H9 (cell line): Measurements from ENCODE around the gene PCNX2. TPM values are rescaled to one million over a fixed set of nuclear protein-coding genes. Genes with fewer than 3 reads are reported as not detected.

Experiments
- DNase-seq: peaks from one replicate; pipeline ENCODE4 v3.0.0-alpha.2; 2017
- H2AFZ ChIP-seq: one replicate; pipeline ENCODE4 v1.6.1; 2013; ENCODE audit warnings: mild to moderate bottlenecking, low read length, control low read depth, moderate library complexity
- H2AK5ac ChIP-seq: 2 replicates; pipeline ENCODE4 v1.6.1; 2013; ENCODE audit warnings: low read length, control low read depth, mixed read lengths; ENCODE audit not compliant: insufficient read length
- H2BK120ac ChIP-seq: one replicate; pipeline ENCODE4 v1.6.1; 2013; ENCODE audit warnings: low read depth, mild to moderate bottlenecking, low read length, control low read depth, inconsistent platforms; ENCODE audit not compliant: poor library complexity, severe bottlenecking
- H2BK12ac ChIP-seq: 2 replicates; pipeline ENCODE4 v1.6.1; 2013; ENCODE audit warnings: low read length, control low read depth, mixed read lengths, low read depth; ENCODE audit not compliant: insufficient read length
- H2BK15ac ChIP-seq: 2 replicates; pipeline ENCODE4 v1.6.1; 2013; ENCODE audit warnings: low read depth, low read length, control low read depth
- H2BK20ac ChIP-seq: one replicate; pipeline ENCODE4 v1.6.1; 2013; ENCODE audit warnings: low read depth, mild to moderate bottlenecking, low read length, control low read depth, inconsistent platforms; ENCODE audit not compliant: poor library complexity, severe bottlenecking
- H2BK5ac ChIP-seq: 2 replicates; pipeline ENCODE4 v1.6.1; 2013; ENCODE audit warnings: low read length, control low read depth, mixed read lengths; ENCODE audit not compliant: insufficient read length
- H3K14ac ChIP-seq: 2 replicates; pipeline ENCODE4 v1.6.1; 2013; ENCODE audit warnings: low read length, control low read depth; ENCODE audit not compliant: insufficient read depth
- H3K18ac ChIP-seq: 2 replicates; pipeline ENCODE4 v1.6.1; 2013; ENCODE audit warnings: low read depth, mild to moderate bottlenecking, mixed read lengths, low read length, control low read depth; ENCODE audit not compliant: insufficient read length
- H3K23ac ChIP-seq: 2 replicates; pipeline ENCODE4 v1.6.1; 2013; ENCODE audit warnings: low read length, control low read depth, mixed read lengths, low read depth; ENCODE audit not compliant: insufficient read length
- H3K23me2 ChIP-seq: 2 replicates; pipeline ENCODE4 v1.6.1; 2013; ENCODE audit warnings: low read depth, mild to moderate bottlenecking, mixed read lengths, low read length, control low read depth; ENCODE audit not compliant: insufficient read length, poor library complexity, severe bottlenecking
- H3K27ac ChIP-seq: 2 replicates; pipeline ENCODE4 v1.5.1; 2013; ENCODE audit warnings: low read length, control low read depth, mixed read lengths, low read depth; ENCODE audit not compliant: insufficient read length
- H3K27me3 ChIP-seq: 2 replicates; pipeline ENCODE4 v1.6.1; 2013; ENCODE audit warnings: low read length, control low read depth, inconsistent platforms; ENCODE audit not compliant: insufficient read depth
- H3K4ac ChIP-seq: 2 replicates; pipeline ENCODE4 v1.6.1; 2013; ENCODE audit warnings: low read depth, mild to moderate bottlenecking, control low read depth, inconsistent platforms, low read length, moderate library complexity
- H3K4me1 ChIP-seq: 2 replicates; pipeline ENCODE4 v1.6.1; 2013; ENCODE audit warnings: low read length, control low read depth, inconsistent platforms; ENCODE audit not compliant: insufficient read depth
- H3K4me2 ChIP-seq: 2 replicates; pipeline ENCODE4 v1.6.1; 2013; ENCODE audit warnings: low read length, control low read depth, mixed read lengths; ENCODE audit not compliant: insufficient read length, insufficient read depth
- H3K56ac ChIP-seq: 2 replicates; pipeline ENCODE4 v1.6.1; 2013; ENCODE audit warnings: low read depth, mild to moderate bottlenecking, mixed read lengths, low read length, control low read depth; ENCODE audit not compliant: insufficient read length
- H3K79me1 ChIP-seq: 2 replicates; pipeline ENCODE4 v1.6.1; 2013; ENCODE audit warnings: low read depth, mild to moderate bottlenecking, moderate library complexity, low read length, control low read depth, inconsistent platforms; ENCODE audit not compliant: insufficient read depth, poor library complexity, severe bottlenecking
- H3K79me2 ChIP-seq: 2 replicates; pipeline ENCODE4 v1.6.1; 2013; ENCODE audit warnings: low read length, control low read depth, inconsistent platforms; ENCODE audit not compliant: insufficient read depth
- H3K9ac ChIP-seq: 2 replicates; pipeline ENCODE4 v1.6.1; 2013; ENCODE audit warnings: low read length, control low read depth, mixed read lengths; ENCODE audit not compliant: insufficient read length; ENCODE audit errors: extremely low read depth
- H3K9me3 ChIP-seq: one replicate; pipeline ENCODE4 v1.6.1; 2013; ENCODE audit warnings: low read depth, low read length, inconsistent platforms; ENCODE audit not compliant: control insufficient read depth
- H3T11ph ChIP-seq: one replicate; pipeline ENCODE4 v1.6.1; 2013; ENCODE audit warnings: mild to moderate bottlenecking, low read length, control low read depth, inconsistent platforms
- H4K20me1 ChIP-seq: one replicate; pipeline ENCODE4 v1.6.1; 2013; ENCODE audit not compliant: control insufficient read depth, insufficient read length, insufficient read depth
- H4K5ac ChIP-seq: 2 replicates; pipeline ENCODE4 v1.6.1; 2013; ENCODE audit warnings: low read depth, mild to moderate bottlenecking, mixed read lengths, low read length, control low read depth; ENCODE audit not compliant: insufficient read length
- H4K8ac ChIP-seq: replicated peaks from 2 replicates; pipeline ENCODE4 v1.6.1; 2013; ENCODE audit warnings: low read length, control low read depth, mixed read lengths, low read depth; ENCODE audit not compliant: insufficient read length
- H4K91ac ChIP-seq: 2 replicates; pipeline ENCODE4 v1.6.1; 2013; ENCODE audit warnings: low read depth, mild to moderate bottlenecking, moderate library complexity, mixed read lengths, low read length, control low read depth; ENCODE audit not compliant: insufficient read length
- H3K27ac Mint-ChIP-seq, 3 experiments: 2 replicates in 2 of 3; 3 replicates in 1 of 3; pipeline ENCODE4 v1.8.0; 2020 to 2021; ENCODE audit warnings: mixed read lengths in 3 of 3, mild to moderate bottlenecking in 1 of 3, moderate library complexity in 1 of 3
- H3K27me3 Mint-ChIP-seq: 2 replicates; pipeline ENCODE4 v1.8.0; 2021; ENCODE audit warnings: low read depth, mild to moderate bottlenecking, moderate library complexity, mixed read lengths
- H3K36me3 Mint-ChIP-seq, 3 experiments: 2 replicates in 2 of 3; 3 replicates in 1 of 3; pipeline ENCODE4 v1.8.0; 2020 to 2021; ENCODE audit warnings: low read depth in 3 of 3, mixed read lengths in 3 of 3; ENCODE audit not compliant: insufficient read depth in 1 of 3
- H3K4me1 Mint-ChIP-seq, 2 experiments: 2 replicates each; pipeline ENCODE4 v1.8.0; 2020; ENCODE audit warnings: mixed read lengths in 2 of 2
- H3K4me3 Mint-ChIP-seq, 2 experiments: 2 replicates in 1 of 2; 3 replicates in 1 of 2; pipeline ENCODE4 v1.8.0; 2020 to 2021; ENCODE audit warnings: mild to moderate bottlenecking in 2 of 2, mixed read lengths in 2 of 2, moderate library complexity in 1 of 2
- H3K9me3 Mint-ChIP-seq, 2 experiments: 2 replicates in 1 of 2; 3 replicates in 1 of 2; pipeline ENCODE4 v1.8.0; 2020; ENCODE audit warnings: mild to moderate bottlenecking in 2 of 2, mixed read lengths in 2 of 2, moderate library complexity in 1 of 2
- CTCF ChIP-seq: fragments of 200-600 bp; sonication (generic); conservative IDR thresholded peaks from 3 replicates; pipeline ENCODE4 v1.8.0; 2021; ENCODE audit warnings: antibody characterized with exemption, mild to moderate bottlenecking
- WGBS: extraction: QIAGEN DNeasy Blood & Tissue Kit; methylation state at CpG from one replicate; pipeline ENCODE4 v1.1.7; 2013; ENCODE audit warnings: missing lambda C conversion rate, low lambda C conversion rate, mixed read lengths; ENCODE audit not compliant: insufficient read length; ENCODE audit errors: extremely low coverage; 5-methylcytosine and 5-hydroxymethylcytosine counted together
- total RNA-seq: library from RNA; stranded (reverse); gene quantifications from 2 replicates; pipeline ENCODE4 v1.2.1, GENCODE V29; 2021

The PCNX2 gene
- total RNA-seq, 1 experiment from 2014 or later, result 45.1 TPM

GRCh38 chr1:233163696-233164095 is 131.8 kb downstream of the PCNX2 start:
- Mint-ChIP-seq H3K4me1 (no peaks in the 10 kb centered on the region), H3K4me3 (no peak overlapping the region), H3K27me3 (no peaks in the 10 kb centered on the region), H3K9me3 (peaks cover 14 to 22% of the 10 kb centered on the region in 2 experiments), H3K36me3 (peaks cover 49 to 59% (median 49%) of the 10 kb centered on the region in 3 experiments), H3K27ac (no peak overlapping the region)
- Histone ChIP-seq H4K8ac (no peak overlapping the region), H3K9me3 (no peaks in the 10 kb centered on the region), H2AK5ac (no peak overlapping the region), H3K4me1 (no peaks in the 10 kb centered on the region), H3K23ac (no peak overlapping the region), H3K18ac (no peak overlapping the region), H3K4ac (no peak overlapping the region), H3K9ac (no peak overlapping the region), H2BK120ac (no peak overlapping the region), H2BK20ac (no peak overlapping the region), H4K5ac (no peak overlapping the region), H3K27me3 (no peaks in the 10 kb centered on the region), H3K14ac (no peak overlapping the region), H4K91ac (no peak overlapping the region), H3T11ph (no peak overlapping the region), H2BK12ac (no peak overlapping the region), H3K56ac (no peak overlapping the region), H3K79me2 (no peaks in the 10 kb centered on the region), H2BK5ac (no peak overlapping the region), H3K79me1 (no peaks in the 10 kb centered on the region), H2AFZ (no peak overlapping the region), H4K20me1 (no peaks in the 10 kb centered on the region), H3K27ac (no peak overlapping the region), H3K4me2 (no peak overlapping the region), H2BK15ac (no peak overlapping the region), H3K23me2 (no peaks in the 10 kb centered on the region)
- no peak for TF ChIP-seq CTCF
- WGBS, result no CpG with 5 or more reads among the region's 1 CpG
- no peak for DNase-seq
